Neural progenitor cell (in vitro differentiated cells): ENCODE results near the gene PRODH2.

ENCODE experiments used
- CTCF ChIP-seq: fragments of 200-600 bp; sonication (generic); IDR thresholded peaks from 2 replicates; pipeline ENCODE4 v1.5.1; 2017; ENCODE audit warnings: antibody characterized with exemption, mild to moderate bottlenecking
- EZH2 ChIP-seq: fragments of 200-600 bp; sonication (generic); IDR thresholded peaks from 2 replicates; pipeline ENCODE4 v1.6.1; 2017; ENCODE audit warnings: antibody characterized with exemption, mild to moderate bottlenecking, moderate library complexity

DNA sequence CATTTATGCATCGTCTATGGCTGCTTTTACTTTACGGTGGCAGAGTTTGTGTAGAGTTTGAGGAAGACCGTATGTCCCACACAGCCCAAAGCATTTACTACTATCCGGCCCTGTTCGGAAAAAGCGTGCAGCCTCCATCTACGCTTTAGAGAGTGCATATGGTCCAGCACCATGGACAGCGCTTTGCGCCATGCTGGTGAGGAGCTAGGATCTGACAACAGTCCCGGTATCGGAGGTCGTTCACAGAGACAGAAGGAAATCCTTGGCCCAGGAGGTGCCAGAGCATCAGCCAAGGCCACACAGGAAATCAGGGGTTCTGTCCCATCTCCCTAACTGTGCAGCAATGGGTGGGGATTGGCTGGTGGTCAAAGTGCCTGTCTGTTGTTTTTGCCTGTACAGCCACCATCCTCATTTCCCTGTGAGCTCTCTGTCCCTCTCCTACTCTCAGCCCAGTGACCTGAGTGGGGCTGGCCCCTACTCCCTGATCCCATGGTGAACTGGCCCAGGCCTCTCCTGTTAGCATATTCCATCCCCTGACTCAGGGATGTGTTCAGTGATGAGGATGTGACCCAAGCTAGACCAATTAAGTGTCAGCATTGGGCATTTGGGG is 16.2 kb upstream of the PRODH2 start:
- TF ChIP-seq CTCF (no peak), EZH2 (no peak)
